ENCODE data around the gene RARS1.
"Not testable (repeated sequence)": the region's sequence is repeated elsewhere in the genome, so short reads cannot be mapped to it uniquely, and the experiment has no call there.

RARS1 gene

GRCh38 chr5:168481330-168481788, 4.9 kb upstream of the RARS1 start:
- DNase-seq (ENCODE audit: low read depth), result no peak

- no peak for DNase-seq (ENCODE audit: low read depth)
Measured at GRCh38 chr5:168482361-168482760, 3.9 kb upstream of the RARS1 start.

GRCh38 chr5:168489059-168489458, 2.8 kb downstream of the RARS1 start:
- no peak for DNase-seq (ENCODE audit: low read depth)

- DNase-seq (ENCODE audit: low read depth), result no peak
Measured at GRCh38 chr5:168494057-168494555, 7.8 kb downstream of the RARS1 start.

- no peak for DNase-seq (ENCODE audit: low read depth)
Measured at GRCh38 chr5:168502563-168503237, 16.4 kb downstream of the RARS1 start.

GRCh38 chr5:168513861-168514428, 27.7 kb downstream of the RARS1 start:
- DNase-seq (ENCODE audit: low read depth), result no peak

GRCh38 chr5:168525856-168526255, 39.6 kb downstream of the RARS1 start:
- no peak for DNase-seq (ENCODE audit: low read depth)

- DNase-seq (ENCODE audit: low read depth), result no peak
Measured at GRCh38 chr5:168527756-168528295, 41.6 kb downstream of the RARS1 start.

- no peak for DNase-seq (ENCODE audit: low read depth)
Measured at GRCh38 chr5:168528521-168529373, 42.5 kb downstream of the RARS1 start, which contains the start of gene FBLL1. Gene FBLL1 (plus strand): TSS chr5:168529305. CDS start chr5:168529505, 200 bp downstream.

- no peak for DNase-seq (ENCODE audit: low read depth)
Measured at GRCh38 chr5:168529374-168530234, 43.3 kb downstream of the RARS1 start.

- DNase-seq (ENCODE audit: low read depth), result no peak
Measured at GRCh38 chr5:168530621-168531150, 44.4 kb downstream of the RARS1 start.

- no peak for DNase-seq (ENCODE audit: low read depth)
Measured at GRCh38 chr5:168531191-168531590, 44.9 kb downstream of the RARS1 start.

- DNase-seq (ENCODE audit: low read depth), result no peak
Measured at GRCh38 chr5:168531987-168532864, 46.0 kb downstream of the RARS1 start.

- DNase-seq (ENCODE audit: low read depth), result not testable (repeated sequence)
Measured at GRCh38 chr5:168534351-168534750, 48.1 kb downstream of the RARS1 start.

- no peak for DNase-seq (ENCODE audit: low read depth)
Measured at GRCh38 chr5:168537176-168537575, 50.9 kb downstream of the RARS1 start.

- DNase-seq (ENCODE audit: low read depth), result no peak
Measured at GRCh38 chr5:168549554-168549953, 63.3 kb downstream of the RARS1 start.

- no peak for DNase-seq (ENCODE audit: low read depth)
Measured at GRCh38 chr5:168550656-168551055, 64.4 kb downstream of the RARS1 start.

- peak; percentile 86 for DNase-seq (ENCODE audit: low read depth)
Measured at GRCh38 chr5:168552146-168552545, 65.9 kb downstream of the RARS1 start.

- no peak for DNase-seq (ENCODE audit: low read depth)
Measured at GRCh38 chr5:168553377-168554130, 67.3 kb downstream of the RARS1 start.

Measured in non-pigmented ciliary epithelial cell (primary cell).